HEK293 (cell line): Measurements from ENCODE around the gene SELENOO.

ENCODE experiments used
- EGR2 ChIP-seq: fragments of 450-650 bp; formaldehyde crosslinking; IDR thresholded peaks from 2 replicates; pipeline ENCODE4 v1.5.1; 2016; ENCODE audit warnings: low read depth, missing biosample characterization, missing genetic modification characterization
- GLIS2 ChIP-seq: fragments of 450-650 bp; formaldehyde crosslinking; IDR thresholded peaks from 2 replicates; pipeline ENCODE4 v1.5.1; 2016; ENCODE audit warnings: missing biosample characterization, missing genetic modification characterization
- MEIS1 ChIP-seq: sonication (generic); formaldehyde crosslinking; IDR thresholded peaks from 2 replicates; pipeline ENCODE4 v1.8.1; 2022; ENCODE audit warnings: missing genetic modification reagents, mild to moderate bottlenecking, borderline replicate concordance
- OVOL3 ChIP-seq: fragments of 450-650 bp; formaldehyde crosslinking; IDR thresholded peaks from 2 replicates; pipeline ENCODE4 v1.5.1; 2016; ENCODE audit warnings: missing biosample characterization, missing genetic modification characterization
- SP2 ChIP-seq: fragments of 450-650 bp; formaldehyde crosslinking; IDR thresholded peaks from 2 replicates; pipeline ENCODE4 v1.5.1; 2016; ENCODE audit warnings: missing biosample characterization, missing genetic modification characterization
- WT1 ChIP-seq: fragments of 450-650 bp; formaldehyde crosslinking; IDR thresholded peaks from 2 replicates; pipeline ENCODE4 v1.5.1; 2016; ENCODE audit warnings: missing biosample characterization, missing genetic modification characterization
- YY1 ChIP-seq: fragments of 450-650 bp; formaldehyde crosslinking; IDR thresholded peaks from 2 replicates; pipeline ENCODE4 v1.5.1; 2018; ENCODE audit warnings: missing biosample characterization, missing genetic modification characterization
- ZBTB48 ChIP-seq: fragments of 450-650 bp; formaldehyde crosslinking; IDR thresholded peaks from 2 replicates; pipeline ENCODE4 v1.5.1; 2016; ENCODE audit warnings: missing biosample characterization, missing genetic modification characterization
- ZNF10 ChIP-seq: fragments of 450-650 bp; formaldehyde crosslinking; IDR thresholded peaks from 2 replicates; pipeline ENCODE4 v1.5.1; 2017; ENCODE audit warnings: missing biosample characterization, missing genetic modification characterization
- ZNF132 ChIP-seq: fragments of 450-650 bp; formaldehyde crosslinking; IDR thresholded peaks from 2 replicates; pipeline ENCODE4 v1.5.1; 2017; ENCODE audit warnings: missing biosample characterization, missing genetic modification characterization, borderline replicate concordance
- ZNF155 ChIP-seq: fragments of 450-650 bp; formaldehyde crosslinking; IDR thresholded peaks from 2 replicates; pipeline ENCODE4 v1.5.1; 2016; ENCODE audit warnings: missing biosample characterization, missing genetic modification characterization
- ZNF157 ChIP-seq: fragments of 450-650 bp; formaldehyde crosslinking; IDR thresholded peaks from 2 replicates; pipeline ENCODE4 v1.5.1; 2016; ENCODE audit warnings: missing biosample characterization, missing genetic modification characterization
- ZNF184 ChIP-seq: fragments of 450-650 bp; IDR thresholded peaks from 2 replicates; pipeline ENCODE4 v1.5.1; 2018; ENCODE audit warnings: missing biosample characterization, mild to moderate bottlenecking, missing genetic modification characterization
- ZNF302 ChIP-seq: fragments of 450-650 bp; formaldehyde crosslinking; IDR thresholded peaks from 2 replicates; pipeline ENCODE4 v1.5.1; 2016; ENCODE audit warnings: missing biosample characterization, missing genetic modification characterization, low read depth
- ZNF394 ChIP-seq: fragments of 450-650 bp; formaldehyde crosslinking; IDR thresholded peaks from 2 replicates; pipeline ENCODE4 v1.5.1; 2016; ENCODE audit warnings: missing biosample characterization, missing genetic modification characterization, mild to moderate bottlenecking, moderate library complexity, borderline replicate concordance
- ZNF596 ChIP-seq: fragments of 450-650 bp; IDR thresholded peaks from 2 replicates; pipeline ENCODE4 v1.5.0; 2018; ENCODE audit warnings: missing biosample characterization, mild to moderate bottlenecking, missing genetic modification characterization, moderate library complexity
- ZNF600 ChIP-seq: fragments of 450-650 bp; formaldehyde crosslinking; IDR thresholded peaks from 2 replicates; pipeline ENCODE4 v1.5.1; 2016; ENCODE audit warnings: missing biosample characterization, missing genetic modification characterization
- ZNF610 ChIP-seq: fragments of 450-650 bp; formaldehyde crosslinking; IDR thresholded peaks from 2 replicates; pipeline ENCODE4 v1.5.1; 2016; ENCODE audit warnings: missing biosample characterization, missing genetic modification characterization, borderline replicate concordance
- ZNF639 ChIP-seq: fragments of 450-650 bp; formaldehyde crosslinking; IDR thresholded peaks from 2 replicates; pipeline ENCODE4 v1.5.1; 2016; ENCODE audit warnings: missing biosample characterization, missing genetic modification characterization
- ZNF670 ChIP-seq: fragments of 450-650 bp; formaldehyde crosslinking; IDR thresholded peaks from 2 replicates; pipeline ENCODE4 v1.5.1; 2016; ENCODE audit warnings: missing biosample characterization, missing genetic modification characterization, low read depth
- ZNF747 ChIP-seq: fragments of 450-650 bp; formaldehyde crosslinking; IDR thresholded peaks from 2 replicates; pipeline ENCODE4 v1.5.1; 2016; ENCODE audit warnings: missing biosample characterization, missing genetic modification characterization
- ZNF76 ChIP-seq: fragments of 450-650 bp; formaldehyde crosslinking; IDR thresholded peaks from 2 replicates; pipeline ENCODE4; 2016; ENCODE audit warnings: low read depth, missing biosample characterization, missing genetic modification characterization, borderline replicate concordance
- ZNF843 ChIP-seq: fragments of 450-650 bp; formaldehyde crosslinking; IDR thresholded peaks from 2 replicates; pipeline ENCODE4 v1.5.1; 2016; ENCODE audit warnings: missing biosample characterization, missing genetic modification characterization
- ZXDB ChIP-seq: fragments of 450-650 bp; formaldehyde crosslinking; IDR thresholded peaks from 2 replicates; pipeline ENCODE4 v1.5.1; 2016; ENCODE audit warnings: missing biosample characterization, missing genetic modification characterization
- TF ChIP-seq, protein P1 (sequence below): fragments of 450-650 bp; formaldehyde crosslinking; IDR thresholded peaks from 2 replicates; pipeline ENCODE4 v1.5.1; 2016; ENCODE audit warnings: missing biosample characterization, missing genetic modification characterization
- TF ChIP-seq, protein P2 (sequence below): fragments of 450-650 bp; formaldehyde crosslinking; conservative IDR thresholded peaks from 2 replicates; pipeline ENCODE4 v1.5.1; 2016; ENCODE audit warnings: low read depth, missing biosample characterization, missing genetic modification characterization
- TF ChIP-seq, protein P3 (sequence below): fragments of 450-650 bp; IDR thresholded peaks from 2 replicates; pipeline ENCODE4 v1.5.1; 2018; ENCODE audit warnings: missing biosample characterization, missing genetic modification characterization
- TF ChIP-seq, protein P4 (sequence below): fragments of 450-650 bp; formaldehyde crosslinking; IDR thresholded peaks from 2 replicates; pipeline ENCODE4 v1.5.1; 2016; ENCODE audit warnings: missing biosample characterization, missing genetic modification characterization
- TF ChIP-seq, protein P5 (sequence below): fragments of 450-650 bp; formaldehyde crosslinking; IDR thresholded peaks from 2 replicates; pipeline ENCODE4 v1.5.0; 2017; ENCODE audit warnings: missing biosample characterization, missing genetic modification characterization, borderline replicate concordance

The SELENOO gene

DNA sequence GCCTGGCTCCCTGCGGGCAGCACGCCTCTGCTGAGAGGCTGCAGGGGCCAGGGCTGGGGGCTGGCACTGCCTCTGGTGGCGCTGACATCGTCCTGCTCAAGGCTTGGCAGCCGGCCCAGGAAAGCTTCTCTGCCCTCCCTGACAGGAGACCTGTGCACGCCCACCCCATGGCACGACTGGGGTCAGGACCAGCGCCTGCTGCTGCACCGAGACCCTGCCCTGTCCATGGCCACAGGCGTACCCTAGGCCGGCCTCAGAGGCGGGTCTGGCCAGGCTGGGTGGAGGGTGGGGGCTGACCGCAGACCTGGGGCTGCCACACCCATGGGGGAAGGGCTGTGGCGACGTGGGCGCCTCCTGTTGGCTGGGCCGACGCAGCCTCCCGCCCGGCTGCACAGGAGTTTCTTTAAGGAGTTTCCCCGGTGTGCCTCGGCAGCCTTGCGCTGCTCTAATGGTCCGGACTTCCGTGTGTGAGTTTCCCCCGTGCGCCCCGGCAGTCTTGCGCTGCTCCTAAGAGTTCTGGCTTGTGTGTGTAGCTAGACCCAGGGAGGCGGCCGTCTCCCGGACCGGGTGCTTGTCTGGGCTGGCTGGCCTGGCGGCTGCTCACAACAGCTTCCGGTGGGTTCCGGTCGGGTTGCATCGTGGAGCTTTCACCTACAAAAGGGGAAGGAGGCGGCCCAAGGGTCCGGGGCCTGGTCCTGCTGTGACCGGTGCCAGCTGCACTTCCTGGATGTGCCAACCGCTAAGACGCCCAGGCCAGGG, 10.4 kb upstream of the SELENOO start (continued):
- TF ChIP-seq, protein P1, sequence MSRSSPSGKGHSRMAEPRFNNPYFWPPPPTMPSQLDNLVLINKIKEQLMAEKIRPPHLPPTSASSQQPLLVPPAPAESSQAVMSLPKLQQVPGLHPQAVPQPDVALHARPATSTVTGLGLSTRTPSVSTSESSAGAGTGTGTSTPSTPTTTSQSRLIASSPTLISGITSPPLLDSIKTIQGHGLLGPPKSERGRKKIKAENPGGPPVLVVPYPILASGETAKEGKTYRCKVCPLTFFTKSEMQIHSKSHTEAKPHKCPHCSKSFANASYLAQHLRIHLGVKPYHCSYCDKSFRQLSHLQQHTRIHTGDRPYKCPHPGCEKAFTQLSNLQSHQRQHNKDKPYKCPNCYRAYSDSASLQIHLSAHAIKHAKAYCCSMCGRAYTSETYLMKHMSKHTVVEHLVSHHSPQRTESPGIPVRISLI, result no peak
- TF ChIP-seq OVOL3 (tag by site-specific recombination) (no peak), GLIS2 (tag by site-specific recombination) (peak; percentile 93), ZNF155 (no peak), ZNF394 (tag by site-specific recombination) (0 out of 2 replicates have a peak, but pooled peaks have one; percentile 62), WT1 (no peak), EGR2 (tag by site-specific recombination) (peak; percentile 76), ZNF184 (tag by site-specific recombination) (no peak), ZNF76 (tag by site-specific recombination) (peak; percentile 43; the same call in 1 of the 2 replicates), ZNF843 (tag by site-specific recombination) (no peak), ZNF302 (no peak), ZNF670 (tag by site-specific recombination) (no peak), ZNF600 (tag by site-specific recombination) (peak; percentile 57; the same call in 1 of the 2 replicates), ZNF10 (tag by site-specific recombination) (no peak), ZNF747 (no peak), ZNF596 (tag by site-specific recombination) (no peak), ZBTB48 (tag by site-specific recombination) (peak; percentile 65; the same call in 1 of the 2 replicates), MEIS1 (no peak), ZNF132 (no peak), ZXDB (tag by site-specific recombination) (peak; percentile 85), ZNF610 (no peak), SP2 (tag by site-specific recombination) (peak; percentile 92), ZNF157 (tag by site-specific recombination) (no peak), YY1 (tag by site-specific recombination) (no peak), ZNF639 (no peak)
- TF ChIP-seq, protein P2, sequence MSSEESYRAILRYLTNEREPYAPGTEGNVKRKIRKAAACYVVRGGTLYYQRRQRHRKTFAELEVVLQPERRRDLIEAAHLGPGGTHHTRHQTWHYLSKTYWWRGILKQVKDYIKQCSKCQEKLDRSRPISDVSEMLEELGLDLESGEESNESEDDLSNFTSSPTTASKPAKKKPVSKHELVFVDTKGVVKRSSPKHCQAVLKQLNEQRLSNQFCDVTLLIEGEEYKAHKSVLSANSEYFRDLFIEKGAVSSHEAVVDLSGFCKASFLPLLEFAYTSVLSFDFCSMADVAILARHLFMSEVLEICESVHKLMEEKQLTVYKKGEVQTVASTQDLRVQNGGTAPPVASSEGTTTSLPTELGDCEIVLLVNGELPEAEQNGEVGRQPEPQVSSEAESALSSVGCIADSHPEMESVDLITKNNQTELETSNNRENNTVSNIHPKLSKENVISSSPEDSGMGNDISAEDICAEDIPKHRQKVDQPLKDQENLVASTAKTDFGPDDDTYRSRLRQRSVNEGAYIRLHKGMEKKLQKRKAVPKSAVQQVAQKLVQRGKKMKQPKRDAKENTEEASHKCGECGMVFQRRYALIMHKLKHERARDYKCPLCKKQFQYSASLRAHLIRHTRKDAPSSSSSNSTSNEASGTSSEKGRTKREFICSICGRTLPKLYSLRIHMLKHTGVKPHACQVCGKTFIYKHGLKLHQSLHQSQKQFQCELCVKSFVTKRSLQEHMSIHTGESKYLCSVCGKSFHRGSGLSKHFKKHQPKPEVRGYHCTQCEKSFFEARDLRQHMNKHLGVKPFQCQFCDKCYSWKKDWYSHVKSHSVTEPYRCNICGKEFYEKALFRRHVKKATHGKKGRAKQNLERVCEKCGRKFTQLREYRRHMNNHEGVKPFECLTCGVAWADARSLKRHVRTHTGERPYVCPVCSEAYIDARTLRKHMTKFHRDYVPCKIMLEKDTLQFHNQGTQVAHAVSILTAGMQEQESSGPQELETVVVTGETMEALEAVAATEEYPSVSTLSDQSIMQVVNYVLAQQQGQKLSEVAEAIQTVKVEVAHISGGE (tag by site-specific recombination), result no peak
- TF ChIP-seq, protein P3, sequence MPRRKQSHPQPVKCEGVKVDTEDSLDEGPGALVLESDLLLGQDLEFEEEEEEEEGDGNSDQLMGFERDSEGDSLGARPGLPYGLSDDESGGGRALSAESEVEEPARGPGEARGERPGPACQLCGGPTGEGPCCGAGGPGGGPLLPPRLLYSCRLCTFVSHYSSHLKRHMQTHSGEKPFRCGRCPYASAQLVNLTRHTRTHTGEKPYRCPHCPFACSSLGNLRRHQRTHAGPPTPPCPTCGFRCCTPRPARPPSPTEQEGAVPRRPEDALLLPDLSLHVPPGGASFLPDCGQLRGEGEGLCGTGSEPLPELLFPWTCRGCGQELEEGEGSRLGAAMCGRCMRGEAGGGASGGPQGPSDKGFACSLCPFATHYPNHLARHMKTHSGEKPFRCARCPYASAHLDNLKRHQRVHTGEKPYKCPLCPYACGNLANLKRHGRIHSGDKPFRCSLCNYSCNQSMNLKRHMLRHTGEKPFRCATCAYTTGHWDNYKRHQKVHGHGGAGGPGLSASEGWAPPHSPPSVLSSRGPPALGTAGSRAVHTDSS, result no peak
- TF ChIP-seq, protein P4, sequence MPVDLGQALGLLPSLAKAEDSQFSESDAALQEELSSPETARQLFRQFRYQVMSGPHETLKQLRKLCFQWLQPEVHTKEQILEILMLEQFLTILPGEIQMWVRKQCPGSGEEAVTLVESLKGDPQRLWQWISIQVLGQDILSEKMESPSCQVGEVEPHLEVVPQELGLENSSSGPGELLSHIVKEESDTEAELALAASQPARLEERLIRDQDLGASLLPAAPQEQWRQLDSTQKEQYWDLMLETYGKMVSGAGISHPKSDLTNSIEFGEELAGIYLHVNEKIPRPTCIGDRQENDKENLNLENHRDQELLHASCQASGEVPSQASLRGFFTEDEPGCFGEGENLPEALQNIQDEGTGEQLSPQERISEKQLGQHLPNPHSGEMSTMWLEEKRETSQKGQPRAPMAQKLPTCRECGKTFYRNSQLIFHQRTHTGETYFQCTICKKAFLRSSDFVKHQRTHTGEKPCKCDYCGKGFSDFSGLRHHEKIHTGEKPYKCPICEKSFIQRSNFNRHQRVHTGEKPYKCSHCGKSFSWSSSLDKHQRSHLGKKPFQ (tag by site-specific recombination), result no peak; the same call in 1 of the 2 replicates
- TF ChIP-seq, protein P5, sequence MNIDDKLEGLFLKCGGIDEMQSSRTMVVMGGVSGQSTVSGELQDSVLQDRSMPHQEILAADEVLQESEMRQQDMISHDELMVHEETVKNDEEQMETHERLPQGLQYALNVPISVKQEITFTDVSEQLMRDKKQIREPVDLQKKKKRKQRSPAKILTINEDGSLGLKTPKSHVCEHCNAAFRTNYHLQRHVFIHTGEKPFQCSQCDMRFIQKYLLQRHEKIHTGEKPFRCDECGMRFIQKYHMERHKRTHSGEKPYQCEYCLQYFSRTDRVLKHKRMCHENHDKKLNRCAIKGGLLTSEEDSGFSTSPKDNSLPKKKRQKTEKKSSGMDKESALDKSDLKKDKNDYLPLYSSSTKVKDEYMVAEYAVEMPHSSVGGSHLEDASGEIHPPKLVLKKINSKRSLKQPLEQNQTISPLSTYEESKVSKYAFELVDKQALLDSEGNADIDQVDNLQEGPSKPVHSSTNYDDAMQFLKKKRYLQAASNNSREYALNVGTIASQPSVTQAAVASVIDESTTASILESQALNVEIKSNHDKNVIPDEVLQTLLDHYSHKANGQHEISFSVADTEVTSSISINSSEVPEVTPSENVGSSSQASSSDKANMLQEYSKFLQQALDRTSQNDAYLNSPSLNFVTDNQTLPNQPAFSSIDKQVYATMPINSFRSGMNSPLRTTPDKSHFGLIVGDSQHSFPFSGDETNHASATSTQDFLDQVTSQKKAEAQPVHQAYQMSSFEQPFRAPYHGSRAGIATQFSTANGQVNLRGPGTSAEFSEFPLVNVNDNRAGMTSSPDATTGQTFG, result no peak
